ENCODE results near the gene CRY2.

DNA sequence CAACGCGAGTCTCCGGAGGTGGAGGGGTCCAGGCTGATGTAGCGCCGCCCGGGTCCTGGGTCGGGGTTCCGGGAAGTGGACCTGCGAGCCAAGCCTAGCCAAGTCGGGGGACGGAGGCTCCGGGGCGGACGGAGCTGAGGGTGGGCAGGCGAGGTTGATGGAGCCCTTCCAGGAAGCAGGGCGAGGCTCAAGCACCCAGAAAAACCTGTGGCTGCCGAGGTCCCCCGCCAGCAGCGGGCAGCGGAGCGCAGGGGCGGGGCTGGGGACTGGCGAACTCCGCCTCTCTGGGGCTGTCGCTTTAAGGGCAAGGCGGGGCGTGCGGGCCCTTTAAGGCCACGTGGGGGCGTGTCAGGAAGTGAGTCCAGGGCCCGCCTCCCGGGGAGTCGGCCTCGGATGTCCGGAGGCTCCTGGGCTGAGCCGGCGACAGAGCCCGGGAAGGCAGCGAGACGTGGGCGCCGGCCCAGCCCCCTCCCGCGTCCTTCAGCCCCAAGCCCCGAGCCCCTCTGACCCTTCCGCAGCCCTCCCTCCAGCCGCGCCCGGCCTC lies 42.4 kb upstream of the CRY2 start, which contains the start of gene SLC35C1:
- TF ChIP-seq, protein P1, sequence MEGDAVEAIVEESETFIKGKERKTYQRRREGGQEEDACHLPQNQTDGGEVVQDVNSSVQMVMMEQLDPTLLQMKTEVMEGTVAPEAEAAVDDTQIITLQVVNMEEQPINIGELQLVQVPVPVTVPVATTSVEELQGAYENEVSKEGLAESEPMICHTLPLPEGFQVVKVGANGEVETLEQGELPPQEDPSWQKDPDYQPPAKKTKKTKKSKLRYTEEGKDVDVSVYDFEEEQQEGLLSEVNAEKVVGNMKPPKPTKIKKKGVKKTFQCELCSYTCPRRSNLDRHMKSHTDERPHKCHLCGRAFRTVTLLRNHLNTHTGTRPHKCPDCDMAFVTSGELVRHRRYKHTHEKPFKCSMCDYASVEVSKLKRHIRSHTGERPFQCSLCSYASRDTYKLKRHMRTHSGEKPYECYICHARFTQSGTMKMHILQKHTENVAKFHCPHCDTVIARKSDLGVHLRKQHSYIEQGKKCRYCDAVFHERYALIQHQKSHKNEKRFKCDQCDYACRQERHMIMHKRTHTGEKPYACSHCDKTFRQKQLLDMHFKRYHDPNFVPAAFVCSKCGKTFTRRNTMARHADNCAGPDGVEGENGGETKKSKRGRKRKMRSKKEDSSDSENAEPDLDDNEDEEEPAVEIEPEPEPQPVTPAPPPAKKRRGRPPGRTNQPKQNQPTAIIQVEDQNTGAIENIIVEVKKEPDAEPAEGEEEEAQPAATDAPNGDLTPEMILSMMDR (IDR thresholded peaks at IDR 0.05) = peak; percentile 7 to 36 (median 24)
- peak in 3 of 4 donors; percentile 81 to 95 (median 85) for TF ChIP-seq POLR2A (IDR thresholded peaks at IDR 0.05)

Data from esophagus squamous epithelium (tissue), 4 donors.